ENCODE measurements around the gene ME3. TPM values are rescaled to one million over a fixed set of nuclear protein-coding genes. Genes with fewer than 3 reads are reported as not detected.

The ME3 gene
- total and polyA plus RNA-seq, 2 donors (not counting 1 experiment from before 2014, with no cell fraction given): 1.3 TPM; not detected in 1

GRCh38 chr11:86476109-86476861, 196.1 kb downstream of the ME3 start:
- DNase-seq: no peak
- H3K4me1 Mint-ChIP-seq: no peaks in the 10 kb centered on the region
- Histone ChIP-seq H4K20me1 (ENCODE audit: control insufficient read depth, insufficient read depth, low read length, poor library complexity, severe bottlenecking) (no peaks in the 10 kb centered on the region), H3K79me2 (ENCODE audit: control insufficient read depth, insufficient read depth, low read length) (no peaks in the 10 kb centered on the region), H3K4me1 (ENCODE audit: control insufficient read depth in 2 of 2, insufficient read depth in 2 of 2, low read length in 2 of 2) (no peaks in the 10 kb centered on the region), H3K27me3 (replicated peaks in 1 of 4; ENCODE audit: control extremely low read depth in 1 of 4, control insufficient read depth in 3 of 4, insufficient read depth in 4 of 4, low read length in 3 of 4) (no peaks in the 10 kb centered on the region), H3K9me3 (ENCODE audit: control extremely low read depth in 1 of 3, control insufficient read depth in 2 of 3, insufficient read depth in 1 of 3, low read length in 2 of 3) (no peaks in the 10 kb centered on the region), H3K4me3 (ENCODE audit: control extremely low read depth in 1 of 5, extremely low read depth in 1 of 5, insufficient read depth in 1 of 5, low read depth in 2 of 5, low read length in 4 of 5) (no peak overlapping the region), H3K36me3 (replicated peaks in 1 of 2; ENCODE audit: control extremely low read depth in 1 of 2, control insufficient read depth in 1 of 2, extremely low read depth in 1 of 2, insufficient read depth in 2 of 2, low read length in 1 of 2) (no peaks in the 10 kb centered on the region), H3K9ac (ENCODE audit: low read length) (no peak overlapping the region), H3K4me2 (replicated peaks; ENCODE audit: low read depth, low read length, poor library complexity, severe bottlenecking) (no peak overlapping the region), H2AFZ (ENCODE audit: insufficient read depth, low read depth, low read length, poor library complexity, severe bottlenecking) (no peak overlapping the region), H3K27ac (ENCODE audit: low read length in 2 of 2) (no peak overlapping the region)
- H3K4me3 Mint-ChIP-seq: no peak overlapping the region
- no peak for TF ChIP-seq CTCF (IDR thresholded peaks at IDR 0.05)
- TF ChIP-seq EZH2 (IDR thresholded peaks at IDR 0.05; ENCODE audit: borderline replicate concordance, insufficient read depth, low read depth, low read length, poor library complexity, severe bottlenecking): no peak
- ChIA-PET CTCF (no interaction called here), POLR2A (no interaction called here)
- no peaks in the 10 kb centered on the region for H3K9me3 Mint-ChIP-seq (ENCODE audit: insufficient read depth)
- no peak for ATAC-seq (ENCODE audit: low read depth)
- 100% methylated on average over 3 of the region's 6 CpGs for WGBS (ENCODE audit: insufficient coverage)
- intact Hi-C loops (cut with micrococcal nuclease): no loop called here
- H3K27ac Mint-ChIP-seq: no peak overlapping the region
- no peaks in the 10 kb centered on the region for H3K27me3 Mint-ChIP-seq

- H3K9me3 Mint-ChIP-seq (ENCODE audit: insufficient read depth): no peaks in the 10 kb centered on the region
- H3K27ac ChIP-seq (ENCODE audit: low read length in 2 of 2): no peak overlapping the region
- 80% methylated on average over 2 of the region's 3 CpGs for WGBS (ENCODE audit: insufficient coverage)
These were observed 197.4 kb downstream of the ME3 start for GRCh38 chr11:86475027-86475426.

More at GRCh38 chr11:86475027-86475426, 197.4 kb downstream of the ME3 start:
- Mint-ChIP-seq H3K27me3 (peaks cover 4% of the 10 kb centered on the region), H3K27ac (no peak overlapping the region), H3K4me1 (no peaks in the 10 kb centered on the region), H3K4me3 (no peak overlapping the region)
- no peaks in the 10 kb centered on the region for H3K9me3 ChIP-seq (ENCODE audit: control extremely low read depth in 1 of 3, control insufficient read depth in 2 of 3, insufficient read depth in 1 of 3, low read length in 2 of 3)
- no peak overlapping the region for H3K4me3 ChIP-seq (ENCODE audit: control extremely low read depth in 1 of 5, extremely low read depth in 1 of 5, insufficient read depth in 1 of 5, low read depth in 2 of 5, low read length in 4 of 5)
- H3K9ac ChIP-seq (ENCODE audit: low read length): no peak overlapping the region
- H3K36me3 ChIP-seq (replicated peaks in 1 of 2; ENCODE audit: control extremely low read depth in 1 of 2, control insufficient read depth in 1 of 2, extremely low read depth in 1 of 2, insufficient read depth in 2 of 2, low read length in 1 of 2): no peaks in the 10 kb centered on the region
- TF ChIP-seq EZH2 (IDR thresholded peaks at IDR 0.05; ENCODE audit: borderline replicate concordance, insufficient read depth, low read depth, low read length, poor library complexity, severe bottlenecking): no peak
- no peak for TF ChIP-seq CTCF (IDR thresholded peaks at IDR 0.05)
- intact Hi-C loops (cut with micrococcal nuclease): no loop called here
- H3K79me2 ChIP-seq (ENCODE audit: control insufficient read depth, insufficient read depth, low read length): no peaks in the 10 kb centered on the region
- ChIA-PET POLR2A (no interaction called here), CTCF (no interaction called here)
- no peaks in the 10 kb centered on the region for H4K20me1 ChIP-seq (ENCODE audit: control insufficient read depth, insufficient read depth, low read length, poor library complexity, severe bottlenecking)
- H2AFZ ChIP-seq (ENCODE audit: insufficient read depth, low read depth, low read length, poor library complexity, severe bottlenecking): no peak overlapping the region
- DNase-seq: no peak
- no peak for ATAC-seq (ENCODE audit: low read depth)
- no peaks in the 10 kb centered on the region for H3K4me1 ChIP-seq (ENCODE audit: control insufficient read depth in 2 of 2, insufficient read depth in 2 of 2, low read length in 2 of 2)
- H3K4me2 ChIP-seq (replicated peaks; ENCODE audit: low read depth, low read length, poor library complexity, severe bottlenecking): no peak overlapping the region
- no peaks in the 10 kb centered on the region for H3K27me3 ChIP-seq (replicated peaks in 1 of 4; ENCODE audit: control extremely low read depth in 1 of 4, control insufficient read depth in 3 of 4, insufficient read depth in 4 of 4, low read length in 3 of 4)
